Esophagus squamous epithelium (tissue), 5 donors: ENCODE data around the gene SHC1. TPM values are rescaled to one million over a fixed set of nuclear protein-coding genes. Genes with fewer than 3 reads are reported as not detected.

ENCODE experiments used
- DNase-seq: peaks from one replicate; lab custom pipeline; 2025; lab: John Stamatoyannopoulos, UW
- H3K27ac ChIP-seq, 4 donors: fragments of 200-600 bp; sonication (generic); one replicate each; pipeline ENCODE4 v1.5.1; 2016 to 2019; ENCODE audit warnings: mild to moderate bottlenecking in 1 of 4
- H3K27me3 ChIP-seq, 4 donors: fragments of 200-600 bp; sonication (generic); 1 replicate in 3 of 4; 2 replicates in 1 of 4; pipeline versions ENCODE4 v1.5.1 to v1.6.0; 2017 to 2021; ENCODE audit warnings: antibody characterized with exemption in 1 of 4
- H3K36me3 ChIP-seq, 3 donors: fragments of 200-600 bp; sonication (generic); one replicate each; pipeline ENCODE4 v1.5.1; 2016 to 2019
- H3K4me1 ChIP-seq, 3 donors: fragments of 200-600 bp; sonication (generic); one replicate each; pipeline ENCODE4 v1.5.1; 2017 to 2019
- H3K4me3 ChIP-seq, 4 donors: fragments of 200-600 bp; sonication (generic); 1 replicate in 3 of 4; 2 replicates in 1 of 4; pipeline ENCODE4 v1.5.1; 2016 to 2019; ENCODE audit warnings: mild to moderate bottlenecking in 2 of 4, moderate library complexity in 1 of 4
- H3K9me3 ChIP-seq, 3 donors: fragments of 200-600 bp; sonication (generic); one replicate each; pipeline ENCODE4 v1.5.1; 2016 to 2019
- POLR2A ChIP-seq, 4 donors: fragments of 450-650 bp; IDR thresholded peaks; one replicate each; pipeline ENCODE4 v1.6.1; 2017; ENCODE audit warnings: antibody characterized with exemption in 4 of 4, mild to moderate bottlenecking in 4 of 4, moderate library complexity in 3 of 4
- WGBS, 2 donors: methylation state at CpG; one replicate each; pipeline ENCODE4 v1.1.5; 2018; 5-methylcytosine and 5-hydroxymethylcytosine counted together
- intact Hi-C: fragments of 100-400 bp; cut with DNase I; formaldehyde crosslinking; loops from one replicate; pipeline ENCODE4 v1.15.0; 2022
- total RNA-seq, 4 donors: library from RNA; depleted of rRNA; stranded (reverse); fragments of >200 nt; gene quantifications; one replicate each; pipeline ENCODE4 v1.1.0, GENCODE V29; 2016
- TF ChIP-seq, protein P1 (sequence below), 6 experiments: fragments of 450-650 bp in 4 of 6; fragments of 200-600 bp in 2 of 6; sonication (generic) in 2 of 6; IDR thresholded peaks; one replicate each; pipeline ENCODE4 v1.5.1; 2016 to 2019; ENCODE audit warnings: antibody characterized with exemption in 6 of 6, mild to moderate bottlenecking in 4 of 6, moderate library complexity in 4 of 6
- donor health status: DM: yes; HTN: yes; CAD: no.

Gene SHC1
- total RNA-seq, 4 donors from 2014 or later: 37.6 to 80.9 (median 65.8) TPM

- peaks cover 28 to 90% (median 63%) of the 10 kb centered on the region in 3 donors for H3K4me1 ChIP-seq
- peak overlapping the region; percentile 79 to 89 (median 85) for H3K27ac ChIP-seq
- H3K27me3 ChIP-seq: no peaks in the 10 kb centered on the region
- intact Hi-C loops: loop anchor here (10.0 kb wide), 1 partner anchor 392 kb away; the partner anchor contains the start of gene CHRNB2
- DNase-seq: no peak
- no peak for TF ChIP-seq POLR2A (IDR thresholded peaks at IDR 0.05)
- TF ChIP-seq, protein P1, sequence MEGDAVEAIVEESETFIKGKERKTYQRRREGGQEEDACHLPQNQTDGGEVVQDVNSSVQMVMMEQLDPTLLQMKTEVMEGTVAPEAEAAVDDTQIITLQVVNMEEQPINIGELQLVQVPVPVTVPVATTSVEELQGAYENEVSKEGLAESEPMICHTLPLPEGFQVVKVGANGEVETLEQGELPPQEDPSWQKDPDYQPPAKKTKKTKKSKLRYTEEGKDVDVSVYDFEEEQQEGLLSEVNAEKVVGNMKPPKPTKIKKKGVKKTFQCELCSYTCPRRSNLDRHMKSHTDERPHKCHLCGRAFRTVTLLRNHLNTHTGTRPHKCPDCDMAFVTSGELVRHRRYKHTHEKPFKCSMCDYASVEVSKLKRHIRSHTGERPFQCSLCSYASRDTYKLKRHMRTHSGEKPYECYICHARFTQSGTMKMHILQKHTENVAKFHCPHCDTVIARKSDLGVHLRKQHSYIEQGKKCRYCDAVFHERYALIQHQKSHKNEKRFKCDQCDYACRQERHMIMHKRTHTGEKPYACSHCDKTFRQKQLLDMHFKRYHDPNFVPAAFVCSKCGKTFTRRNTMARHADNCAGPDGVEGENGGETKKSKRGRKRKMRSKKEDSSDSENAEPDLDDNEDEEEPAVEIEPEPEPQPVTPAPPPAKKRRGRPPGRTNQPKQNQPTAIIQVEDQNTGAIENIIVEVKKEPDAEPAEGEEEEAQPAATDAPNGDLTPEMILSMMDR (IDR thresholded peaks at IDR 0.05): no peak
- peak overlapping the region; percentile 43 to 71 (median 55) for H3K4me3 ChIP-seq
- H3K36me3 ChIP-seq: peaks cover 8 to 31% (median 10%) of the 10 kb centered on the region in 3 donors
- 7 to 9% methylated on average over 4 to 6 of the region's 6 CpGs for WGBS, 2 donors
- no peaks in the 10 kb centered on the region for H3K9me3 ChIP-seq
These were observed 14.0 kb downstream of the SHC1 start for GRCh38 chr1:154956544-154956941.

DNA sequence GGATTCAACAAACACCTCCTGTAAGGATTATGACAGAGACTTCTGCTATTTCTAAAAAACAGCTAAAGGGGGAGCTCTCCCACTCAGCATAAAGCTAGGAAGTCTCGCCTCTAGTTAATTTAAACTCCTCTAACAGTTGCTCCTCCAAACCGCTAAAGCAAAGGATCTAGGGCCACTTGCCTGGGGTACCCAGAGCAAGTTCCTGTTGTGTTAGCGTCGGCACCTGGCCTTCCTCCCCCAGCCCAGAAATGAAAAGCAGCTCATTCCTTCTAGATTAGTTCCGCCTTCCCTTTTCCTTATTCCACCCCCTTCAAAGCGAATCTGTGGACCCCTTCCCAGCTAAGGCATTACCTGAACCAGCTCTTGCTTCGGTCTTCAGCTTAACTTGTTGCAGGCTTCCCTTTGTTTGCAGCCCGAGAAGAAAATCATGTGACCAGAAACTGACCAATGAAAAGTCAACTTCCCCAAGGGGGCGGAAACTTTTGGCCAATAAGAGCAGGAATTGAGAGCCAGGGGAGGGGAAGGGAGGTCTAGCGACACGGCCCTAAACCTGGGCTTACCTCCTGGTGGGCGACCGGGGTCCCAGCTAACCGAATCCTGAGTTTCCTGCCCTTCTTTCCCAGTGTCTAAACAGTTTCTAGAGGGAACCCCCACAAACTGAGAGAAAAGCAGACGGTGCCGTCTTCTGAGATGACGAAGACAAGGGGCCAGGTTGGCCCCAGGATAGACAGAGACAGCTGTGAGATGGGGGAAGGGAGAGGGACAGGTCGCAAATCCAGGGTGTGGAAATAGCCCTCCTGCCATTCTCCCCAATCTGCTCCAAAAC is 14.6 kb downstream of the SHC1 start, which contains the start of gene PBXIP1:
TSS of gene PBXIP1 (minus strand) at position 382 of the 826 bp plus-strand sequence. CDS start 2,378 bp downstream, outside the sequence.
- Histone ChIP-seq H3K27me3 (no peaks in the 10 kb centered on the region), H3K4me1 (peaks cover 28 to 94% (median 64%) of the 10 kb centered on the region in 3 donors), H3K9me3 (no peaks in the 10 kb centered on the region), H3K4me3 (peak within 1 kb of the TSS; percentile 43 to 71 (median 55)), H3K36me3 (peaks cover 8 to 37% (median 12%) of the 10 kb centered on the region in 3 donors), H3K27ac (peak within 1 kb of the TSS; percentile 79 to 89 (median 85))
- TF ChIP-seq, protein P1 (IDR thresholded peaks at IDR 0.05): peak in 2 of 6 experiments; percentile 2 to 12
- peak in 1 of 4 donors; percentile 64 for TF ChIP-seq POLR2A (IDR thresholded peaks at IDR 0.05)
- 0% methylated on average over 16 to 17 of the region's 18 CpGs for WGBS, 2 donors
- DNase-seq: peak; percentile 30
- intact Hi-C loops: loop anchor here (10.0 kb wide), 1 partner anchor 391 kb away; the partner anchor contains the start of gene CHRNB2

DNA sequence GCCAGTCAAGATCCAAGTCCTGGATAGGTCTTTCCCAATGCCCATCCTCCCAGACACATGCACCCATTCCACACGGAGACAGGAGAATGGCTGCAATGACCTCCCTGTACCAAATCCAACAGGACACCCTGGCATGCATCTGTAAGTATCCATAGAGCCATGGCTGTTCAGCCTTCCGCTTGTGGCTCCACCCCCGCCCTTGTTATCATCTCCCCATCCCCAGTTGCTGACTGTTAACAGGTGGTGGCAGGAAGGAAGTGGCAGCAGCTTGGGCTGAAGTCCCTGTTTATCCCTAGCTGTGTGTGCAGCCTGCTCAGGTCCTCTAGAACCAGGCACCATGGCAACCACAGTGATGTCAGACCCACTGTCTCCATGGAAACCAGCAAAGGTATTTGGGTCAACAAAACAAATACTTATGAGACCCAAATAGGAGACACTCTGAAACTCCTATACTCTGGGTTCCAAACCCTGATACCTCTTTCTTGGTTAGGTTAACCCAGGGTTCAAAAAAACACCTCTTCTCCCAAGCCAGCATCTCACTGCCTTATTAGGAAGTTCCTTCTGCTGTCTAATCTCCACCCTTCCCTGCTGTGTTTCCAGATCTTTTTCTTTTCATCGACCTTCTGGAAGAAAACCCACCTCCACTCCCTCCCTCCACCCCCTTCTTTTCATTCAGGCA is 15.4 kb downstream of the SHC1 start:
- peaks cover 8 to 44% (median 17%) of the 10 kb centered on the region in 3 donors for H3K36me3 ChIP-seq
- intact Hi-C loops: loop anchor here (10.0 kb wide), 1 partner anchor 390 kb away; the partner anchor contains the start of gene CHRNB2
- H3K27ac ChIP-seq: peak overlapping the region; percentile 79 to 89 (median 85)
- peaks cover 21 to 86% (median 56%) of the 10 kb centered on the region in 3 donors for H3K4me1 ChIP-seq
- TF ChIP-seq, protein P1 (IDR thresholded peaks at IDR 0.05): no peak
- peak in 1 of 4 donors; percentile 19 for TF ChIP-seq POLR2A (IDR thresholded peaks at IDR 0.05)
- no peak for DNase-seq
- 10 to 11% methylated on average over 3 to 4 of the region's 4 CpGs for WGBS, 2 donors
- H3K4me3 ChIP-seq: peak overlapping the region; percentile 43 to 71 (median 55)
- H3K27me3 ChIP-seq: no peaks in the 10 kb centered on the region
- no peaks in the 10 kb centered on the region for H3K9me3 ChIP-seq

DNA sequence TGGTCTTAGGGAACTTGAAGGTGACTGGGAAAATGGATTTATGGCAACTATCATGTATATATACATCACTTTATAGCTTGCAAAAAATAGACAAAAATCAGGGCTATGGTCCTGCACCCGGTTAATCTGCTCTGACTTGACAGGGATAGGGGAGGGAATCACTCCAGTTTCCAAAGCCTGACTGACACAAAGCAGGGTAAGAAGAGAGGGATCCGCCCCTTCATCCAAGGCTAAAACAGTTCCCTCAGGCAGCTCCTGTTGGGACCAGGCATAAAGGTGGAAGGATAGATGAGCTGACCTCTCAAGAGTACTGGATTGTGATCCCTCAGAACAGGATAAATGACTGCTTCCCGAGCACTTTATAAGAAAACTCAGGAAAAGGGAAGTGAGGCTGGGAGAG is 16.0 kb downstream of the SHC1 start:
- WGBS, 2 donors: 52 to 64% methylated on average over 3 of the region's 3 CpGs
- peak overlapping the region in 2 of 4 donors; percentile 56 to 71 for H3K4me3 ChIP-seq
- peak overlapping the region in 3 of 4 donors; percentile 60 to 89 (median 82) for H3K27ac ChIP-seq
- no peaks in the 10 kb centered on the region for H3K27me3 ChIP-seq
- no peak for TF ChIP-seq POLR2A (IDR thresholded peaks at IDR 0.05)
- TF ChIP-seq, protein P1 (IDR thresholded peaks at IDR 0.05): no peak
- DNase-seq: no peak
- H3K9me3 ChIP-seq: no peaks in the 10 kb centered on the region
- intact Hi-C loops: loop anchor here (10.0 kb wide), 1 partner anchor 390 kb away; the partner anchor contains the start of gene CHRNB2
- H3K4me1 ChIP-seq: peaks cover 21 to 80% (median 53%) of the 10 kb centered on the region in 3 donors
- H3K36me3 ChIP-seq: peaks cover 8 to 43% (median 16%) of the 10 kb centered on the region in 3 donors
